Activated naive CD8-positive, alpha-beta T cell treated with anti-CD3 and anti-CD28 coated beads, Interleukin-2, amount 50 U/mL, for 24 hours (primary cell): ENCODE data around the gene EVI5L.
"Not testable (repeated sequence)": the region's sequence is repeated elsewhere in the genome, so short reads cannot be mapped to it uniquely, and the experiment has no call there.

Source experiments
- ATAC-seq: fragments of 150-1000 bp; cut with Tn5 transposase; one replicate; pipeline ENCODE4 v1.10.0; 2021
- DNase-seq: peaks from one replicate; pipeline ENCODE4 v3.0.0; 2021
- H3K27ac Mint-ChIP-seq: one replicate; pipeline ENCODE4 v1.8.0; 2021; ENCODE audit warnings: mild to moderate bottlenecking, mixed read lengths
- H3K27me3 Mint-ChIP-seq: one replicate; pipeline ENCODE4 v1.8.0; 2021; ENCODE audit warnings: mixed read lengths
- H3K36me3 Mint-ChIP-seq: one replicate; pipeline ENCODE4 v1.8.0; 2021; ENCODE audit warnings: low read depth, mixed read lengths
- H3K4me1 Mint-ChIP-seq: one replicate; pipeline ENCODE4 v1.8.0; 2021; ENCODE audit warnings: mixed read lengths
- H3K4me3 Mint-ChIP-seq: one replicate; pipeline ENCODE4 v1.8.0; 2021; ENCODE audit warnings: mild to moderate bottlenecking, moderate library complexity, mixed read lengths
- H3K9me3 Mint-ChIP-seq: one replicate; pipeline ENCODE4 v1.8.0; 2021; ENCODE audit warnings: mixed read lengths

EVI5L gene

GRCh38 chr19:7829561-7830271, at the start of gene EVI5L:
Gene EVI5L, plus strand, starts transcription at chr19:7830218. Its CDS starts 16,325 bp downstream, at chr19:7846543.
- Mint-ChIP-seq H3K27me3 (peaks cover 5% of the 10 kb centered on the region), H3K9me3 (no peaks in the 10 kb centered on the region), H3K27ac (peak within 1 kb of the TSS; percentile 79), H3K4me1 (peaks cover 17% of the 10 kb centered on the region), H3K4me3 (peak within 1 kb of the TSS; percentile 83), H3K36me3 (no peaks in the 10 kb centered on the region)
- ATAC-seq (peak; percentile 88), DNase-seq (peak; percentile 100)

GRCh38 chr19:7781157-7781556, 48.9 kb upstream of the EVI5L start:
- H3K36me3 Mint-ChIP-seq = no peaks in the 10 kb centered on the region
- no peak overlapping the region for H3K4me3 Mint-ChIP-seq
- ATAC-seq = no peak
- peaks cover 3% of the 10 kb centered on the region for H3K4me1 Mint-ChIP-seq
- no peak for DNase-seq
- peaks cover 5% of the 10 kb centered on the region for H3K9me3 Mint-ChIP-seq
- no peak overlapping the region for H3K27ac Mint-ChIP-seq
- peaks cover 50% of the 10 kb centered on the region for H3K27me3 Mint-ChIP-seq

GRCh38 chr19:7783991-7784423, 46.0 kb upstream of the EVI5L start:
- Mint-ChIP-seq H3K27ac (no peak overlapping the region), H3K4me3 (no peak overlapping the region), H3K36me3 (no peaks in the 10 kb centered on the region), H3K9me3 (peaks cover 5% of the 10 kb centered on the region), H3K27me3 (peaks cover 53% of the 10 kb centered on the region), H3K4me1 (peaks cover 4% of the 10 kb centered on the region)
- ATAC-seq = no peak
- DNase-seq = no peak

- H3K27ac Mint-ChIP-seq = no peak overlapping the region
- H3K27me3 Mint-ChIP-seq = peaks cover 60% of the 10 kb centered on the region
- no peak overlapping the region for H3K4me3 Mint-ChIP-seq
- DNase-seq (no peak), ATAC-seq (no peak)
- H3K9me3 Mint-ChIP-seq = peaks cover 5% of the 10 kb centered on the region
- peaks cover 7% of the 10 kb centered on the region for H3K4me1 Mint-ChIP-seq
- no peaks in the 10 kb centered on the region for H3K36me3 Mint-ChIP-seq
Observed at GRCh38 chr19:7784856-7785255, 45.2 kb upstream of the EVI5L start.

- peaks cover 5% of the 10 kb centered on the region for H3K9me3 Mint-ChIP-seq
- H3K4me3 Mint-ChIP-seq = no peak overlapping the region
- H3K4me1 Mint-ChIP-seq = peaks cover 8% of the 10 kb centered on the region
- no peaks in the 10 kb centered on the region for H3K36me3 Mint-ChIP-seq
- ATAC-seq = no peak
- H3K27me3 Mint-ChIP-seq = peaks cover 60% of the 10 kb centered on the region
- DNase-seq = no peak
- H3K27ac Mint-ChIP-seq = no peak overlapping the region
Observed at GRCh38 chr19:7787141-7787540, 42.9 kb upstream of the EVI5L start.

- Mint-ChIP-seq H3K27ac (no peak overlapping the region), H3K27me3 (peaks cover 59% of the 10 kb centered on the region)
- no peak for ATAC-seq
Observed at GRCh38 chr19:7787602-7788177, 42.3 kb upstream of the EVI5L start.

GRCh38 chr19:7788178-7788932, 41.7 kb upstream of the EVI5L start:
- Mint-ChIP-seq H3K4me1 (peaks cover 8% of the 10 kb centered on the region), H3K36me3 (no peaks in the 10 kb centered on the region), H3K9me3 (peaks cover 5% of the 10 kb centered on the region), H3K27me3 (peaks cover 52% of the 10 kb centered on the region), H3K27ac (no peak overlapping the region), H3K4me3 (no peak overlapping the region)
- DNase-seq (no peak), ATAC-seq (no peak)

More at GRCh38 chr19:7787602-7788177, 42.3 kb upstream of the EVI5L start:
- Mint-ChIP-seq H3K9me3 (peaks cover 5% of the 10 kb centered on the region), H3K4me1 (peaks cover 8% of the 10 kb centered on the region), H3K36me3 (no peaks in the 10 kb centered on the region), H3K4me3 (no peak overlapping the region)
- no peak for DNase-seq

GRCh38 chr19:7788933-7789323, 41.1 kb upstream of the EVI5L start:
- peaks cover 8% of the 10 kb centered on the region for H3K4me1 Mint-ChIP-seq
- H3K9me3 Mint-ChIP-seq = peaks cover 5% of the 10 kb centered on the region
- no peak overlapping the region for H3K27ac Mint-ChIP-seq
- ATAC-seq (no peak), DNase-seq (no peak)
- H3K36me3 Mint-ChIP-seq = no peaks in the 10 kb centered on the region
- no peak overlapping the region for H3K4me3 Mint-ChIP-seq
- peaks cover 47% of the 10 kb centered on the region for H3K27me3 Mint-ChIP-seq

GRCh38 chr19:7789447-7789846, 40.6 kb upstream of the EVI5L start:
- Mint-ChIP-seq H3K27ac (no peak overlapping the region), H3K27me3 (peaks cover 44% of the 10 kb centered on the region), H3K36me3 (no peaks in the 10 kb centered on the region), H3K9me3 (peaks cover 5% of the 10 kb centered on the region), H3K4me1 (peaks cover 8% of the 10 kb centered on the region), H3K4me3 (no peak overlapping the region)
- DNase-seq (no peak), ATAC-seq (no peak)

- H3K9me3 Mint-ChIP-seq = no peaks in the 10 kb centered on the region
- DNase-seq (no peak), ATAC-seq (no peak)
- H3K36me3 Mint-ChIP-seq = no peaks in the 10 kb centered on the region
- peaks cover 43% of the 10 kb centered on the region for H3K27me3 Mint-ChIP-seq
- peaks cover 8% of the 10 kb centered on the region for H3K4me1 Mint-ChIP-seq
- H3K27ac Mint-ChIP-seq = no peak overlapping the region
- no peak overlapping the region for H3K4me3 Mint-ChIP-seq
Observed at GRCh38 chr19:7790416-7790815, 39.6 kb upstream of the EVI5L start.

- Mint-ChIP-seq H3K36me3 (no peaks in the 10 kb centered on the region), H3K4me1 (peaks cover 8% of the 10 kb centered on the region), H3K27ac (no peak overlapping the region), H3K4me3 (no peak overlapping the region), H3K27me3 (peaks cover 36% of the 10 kb centered on the region), H3K9me3 (no peaks in the 10 kb centered on the region)
- DNase-seq (no peak), ATAC-seq (no peak)
Observed at GRCh38 chr19:7792281-7792680, 37.7 kb upstream of the EVI5L start.

GRCh38 chr19:7792701-7793100, 37.3 kb upstream of the EVI5L start:
- not testable (repeated sequence) for ATAC-seq, DNase-seq, H3K9me3 Mint-ChIP-seq, H3K4me3 Mint-ChIP-seq, H3K27ac Mint-ChIP-seq, H3K36me3 Mint-ChIP-seq, H3K4me1 Mint-ChIP-seq
- H3K27me3 Mint-ChIP-seq = peaks cover 36% of the 10 kb centered on the region

- no peak for DNase-seq
- Mint-ChIP-seq H3K27ac (no peak overlapping the region), H3K4me3 (no peak overlapping the region), H3K27me3 (peaks cover 30% of the 10 kb centered on the region), H3K4me1 (peaks cover 6% of the 10 kb centered on the region), H3K36me3 (no peaks in the 10 kb centered on the region), H3K9me3 (no peaks in the 10 kb centered on the region)
- no peak for ATAC-seq
Observed at GRCh38 chr19:7793493-7793892, 36.5 kb upstream of the EVI5L start.

GRCh38 chr19:7795555-7796161, 34.4 kb upstream of the EVI5L start:
- Mint-ChIP-seq H3K4me3 (no peak overlapping the region), H3K36me3 (no peaks in the 10 kb centered on the region), H3K27me3 (peaks cover 24% of the 10 kb centered on the region), H3K27ac (no peak overlapping the region), H3K4me1 (peaks cover 11% of the 10 kb centered on the region), H3K9me3 (no peaks in the 10 kb centered on the region)
- no peak for DNase-seq
- no peak for ATAC-seq
